ENCODE results near the gene SACM1L.

Gene SACM1L

GRCh38 chr3:45762647-45763302 lies 73.6 kb downstream of the SACM1L start:
- no peak overlapping the region for H3K4me3 ChIP-seq (ENCODE audit: low read length)
- H3K56ac ChIP-seq (ENCODE audit: low read length): peak overlapping the region; percentile 3
- no peak overlapping the region for H3K27ac ChIP-seq (ENCODE audit: low read depth, low read length)
- no peak overlapping the region for H2BK15ac ChIP-seq (replicated peaks; ENCODE audit: low read depth)
- DNase-seq: no peak
- no peak overlapping the region for H3K4ac ChIP-seq (ENCODE audit: low read depth, low read length)
- H2BK5ac ChIP-seq (ENCODE audit: low read length): no peak overlapping the region
- H3K23ac ChIP-seq (ENCODE audit: low read length): no peak overlapping the region
- H3K18ac ChIP-seq (ENCODE audit: low read length): no peak overlapping the region
- H3K4me2 ChIP-seq (ENCODE audit: low read length): no peak overlapping the region
- no peak overlapping the region for H4K5ac ChIP-seq (ENCODE audit: low read length)
- no peaks in the 10 kb centered on the region for H3K27me3 ChIP-seq (ENCODE audit: insufficient read depth, low read length, poor library complexity)
- no peaks in the 10 kb centered on the region for H3K36me3 ChIP-seq (ENCODE audit: control insufficient read depth, insufficient read depth, low read length)
- no peaks in the 10 kb centered on the region for H3K79me2 ChIP-seq (ENCODE audit: control insufficient read depth, insufficient read depth, low read length)
- H2BK120ac ChIP-seq (ENCODE audit: low read depth, low read length): no peak overlapping the region
- no peaks in the 10 kb centered on the region for H3K79me1 ChIP-seq (ENCODE audit: low read length)
- no peak overlapping the region for H4K8ac ChIP-seq (ENCODE audit: low read depth, low read length)
- no peaks in the 10 kb centered on the region for H3K4me1 ChIP-seq (ENCODE audit: control insufficient read depth, low read depth, low read length)
- no peak overlapping the region for H2AK5ac ChIP-seq (ENCODE audit: low read length)
- no peak overlapping the region for H3K9ac ChIP-seq (ENCODE audit: low read length)
- WGBS (ENCODE audit: extremely low coverage, insufficient coverage, low lambda C conversion rate): no CpG with 5 or more reads among the region's 19 CpGs

GRCh38 chr3:45763303-45763675 lies 74.1 kb downstream of the SACM1L start:
- H3K79me2 ChIP-seq (ENCODE audit: control insufficient read depth, insufficient read depth, low read length): no peaks in the 10 kb centered on the region
- no peak overlapping the region for H3K4me3 ChIP-seq (ENCODE audit: low read length)
- no peak overlapping the region for H2BK15ac ChIP-seq (replicated peaks; ENCODE audit: low read depth)
- H2BK120ac ChIP-seq (ENCODE audit: low read depth, low read length): no peak overlapping the region
- H3K4me1 ChIP-seq (ENCODE audit: control insufficient read depth, low read depth, low read length): no peaks in the 10 kb centered on the region
- H3K23ac ChIP-seq (ENCODE audit: low read length): no peak overlapping the region
- H3K79me1 ChIP-seq (ENCODE audit: low read length): no peaks in the 10 kb centered on the region
- H4K5ac ChIP-seq (ENCODE audit: low read length): no peak overlapping the region
- no peaks in the 10 kb centered on the region for H3K27me3 ChIP-seq (ENCODE audit: insufficient read depth, low read length, poor library complexity)
- no peak overlapping the region for H3K56ac ChIP-seq (ENCODE audit: low read length)
- H3K27ac ChIP-seq (ENCODE audit: low read depth, low read length): no peak overlapping the region
- H3K18ac ChIP-seq (ENCODE audit: low read length): no peak overlapping the region
- WGBS (ENCODE audit: extremely low coverage, insufficient coverage, low lambda C conversion rate): no CpG with 5 or more reads among the region's 5 CpGs
- H3K36me3 ChIP-seq (ENCODE audit: control insufficient read depth, insufficient read depth, low read length): no peaks in the 10 kb centered on the region
- no peak overlapping the region for H3K4ac ChIP-seq (ENCODE audit: low read depth, low read length)
- no peak overlapping the region for H2AK5ac ChIP-seq (ENCODE audit: low read length)
- H2BK5ac ChIP-seq (ENCODE audit: low read length): no peak overlapping the region
- H3K9ac ChIP-seq (ENCODE audit: low read length): no peak overlapping the region
- DNase-seq: no peak
- no peak overlapping the region for H4K8ac ChIP-seq (ENCODE audit: low read depth, low read length)
- no peak overlapping the region for H3K4me2 ChIP-seq (ENCODE audit: low read length)

- WGBS (ENCODE audit: extremely low coverage, insufficient coverage, low lambda C conversion rate): no CpG with 5 or more reads among the region's 9 CpGs
- no peak overlapping the region for H2BK5ac ChIP-seq (ENCODE audit: low read length)
These were observed 76.2 kb downstream of the SACM1L start for GRCh38 chr3:45765266-45765851.

GRCh38 chr3:45765958-45766357 lies 76.8 kb downstream of the SACM1L start:
- Histone ChIP-seq H3K79me2 (ENCODE audit: control insufficient read depth, insufficient read depth, low read length) (no peaks in the 10 kb centered on the region), H3K18ac (ENCODE audit: low read length) (no peak overlapping the region), H3K4ac (ENCODE audit: low read depth, low read length) (no peak overlapping the region), H2BK120ac (ENCODE audit: low read depth, low read length) (no peak overlapping the region), H3K4me3 (ENCODE audit: low read length) (no peak overlapping the region), H2BK5ac (ENCODE audit: low read length) (no peak overlapping the region), H3K79me1 (ENCODE audit: low read length) (no peaks in the 10 kb centered on the region), H3K27ac (ENCODE audit: low read depth, low read length) (no peak overlapping the region), H2AK5ac (ENCODE audit: low read length) (no peak overlapping the region), H2BK15ac (replicated peaks; ENCODE audit: low read depth) (no peak overlapping the region), H4K8ac (ENCODE audit: low read depth, low read length) (no peak overlapping the region), H3K56ac (ENCODE audit: low read length) (no peak overlapping the region), H3K9ac (ENCODE audit: low read length) (no peak overlapping the region), H3K4me1 (ENCODE audit: control insufficient read depth, low read depth, low read length) (no peaks in the 10 kb centered on the region), H3K4me2 (ENCODE audit: low read length) (no peak overlapping the region), H3K36me3 (ENCODE audit: control insufficient read depth, insufficient read depth, low read length) (no peaks in the 10 kb centered on the region), H3K23ac (ENCODE audit: low read length) (no peak overlapping the region), H3K27me3 (ENCODE audit: insufficient read depth, low read length, poor library complexity) (no peaks in the 10 kb centered on the region), H4K5ac (ENCODE audit: low read length) (no peak overlapping the region)
- no peak for DNase-seq
- no CpG with 5 or more reads among the region's 8 CpGs for WGBS (ENCODE audit: extremely low coverage, insufficient coverage, low lambda C conversion rate)

More at GRCh38 chr3:45765266-45765851, 76.2 kb downstream of the SACM1L start:
- H3K36me3 ChIP-seq (ENCODE audit: control insufficient read depth, insufficient read depth, low read length): no peaks in the 10 kb centered on the region
- no peak overlapping the region for H3K4ac ChIP-seq (ENCODE audit: low read depth, low read length)
- H3K4me3 ChIP-seq (ENCODE audit: low read length): no peak overlapping the region
- H3K4me2 ChIP-seq (ENCODE audit: low read length): no peak overlapping the region
- H4K8ac ChIP-seq (ENCODE audit: low read depth, low read length): no peak overlapping the region
- no peak overlapping the region for H2AK5ac ChIP-seq (ENCODE audit: low read length)
- H3K4me1 ChIP-seq (ENCODE audit: control insufficient read depth, low read depth, low read length): no peaks in the 10 kb centered on the region
- no peak overlapping the region for H3K56ac ChIP-seq (ENCODE audit: low read length)
- H3K79me2 ChIP-seq (ENCODE audit: control insufficient read depth, insufficient read depth, low read length): no peaks in the 10 kb centered on the region
- no peak for DNase-seq
- no peak overlapping the region for H3K23ac ChIP-seq (ENCODE audit: low read length)
- H3K27me3 ChIP-seq (ENCODE audit: insufficient read depth, low read length, poor library complexity): no peaks in the 10 kb centered on the region
- no peak overlapping the region for H2BK120ac ChIP-seq (ENCODE audit: low read depth, low read length)
- H4K5ac ChIP-seq (ENCODE audit: low read length): no peak overlapping the region
- H3K27ac ChIP-seq (ENCODE audit: low read depth, low read length): no peak overlapping the region
- H3K79me1 ChIP-seq (ENCODE audit: low read length): no peaks in the 10 kb centered on the region
- H3K9ac ChIP-seq (ENCODE audit: low read length): no peak overlapping the region
- no peak overlapping the region for H3K18ac ChIP-seq (ENCODE audit: low read length)
- no peak overlapping the region for H2BK15ac ChIP-seq (replicated peaks; ENCODE audit: low read depth)

- H3K79me2 ChIP-seq (ENCODE audit: control insufficient read depth, insufficient read depth, low read length): no peaks in the 10 kb centered on the region
- no peak overlapping the region for H2BK15ac ChIP-seq (replicated peaks; ENCODE audit: low read depth)
- no peak overlapping the region for H3K23ac ChIP-seq (ENCODE audit: low read length)
- no peak overlapping the region for H3K4me2 ChIP-seq (ENCODE audit: low read length)
- DNase-seq: no peak
- H3K27ac ChIP-seq (ENCODE audit: low read depth, low read length): no peak overlapping the region
- no peak overlapping the region for H2BK120ac ChIP-seq (ENCODE audit: low read depth, low read length)
- H3K36me3 ChIP-seq (ENCODE audit: control insufficient read depth, insufficient read depth, low read length): no peaks in the 10 kb centered on the region
- no peak overlapping the region for H3K4ac ChIP-seq (ENCODE audit: low read depth, low read length)
- H2AK5ac ChIP-seq (ENCODE audit: low read length): no peak overlapping the region
- no peak overlapping the region for H3K9ac ChIP-seq (ENCODE audit: low read length)
- H4K5ac ChIP-seq (ENCODE audit: low read length): no peak overlapping the region
- H3K18ac ChIP-seq (ENCODE audit: low read length): no peak overlapping the region
- no peaks in the 10 kb centered on the region for H3K79me1 ChIP-seq (ENCODE audit: low read length)
- no peaks in the 10 kb centered on the region for H3K4me1 ChIP-seq (ENCODE audit: control insufficient read depth, low read depth, low read length)
- no peak overlapping the region for H4K8ac ChIP-seq (ENCODE audit: low read depth, low read length)
- no peak overlapping the region for H2BK5ac ChIP-seq (ENCODE audit: low read length)
- no peak overlapping the region for H3K56ac ChIP-seq (ENCODE audit: low read length)
- H3K27me3 ChIP-seq (ENCODE audit: insufficient read depth, low read length, poor library complexity): no peaks in the 10 kb centered on the region
- H3K4me3 ChIP-seq (ENCODE audit: low read length): no peak overlapping the region
- WGBS (ENCODE audit: extremely low coverage, insufficient coverage, low lambda C conversion rate): no CpG with 5 or more reads among the region's 9 CpGs
These were observed 82.1 kb downstream of the SACM1L start for GRCh38 chr3:45771166-45771775.

All from mesendoderm (in vitro differentiated cells).